T-helper 1 cell (primary cell): ENCODE results near the gene PRRG3.
"Not testable (repeated sequence)": the region's sequence is repeated elsewhere in the genome, so short reads cannot be mapped to it uniquely, and the experiment has no call there.

ENCODE experiments used
- DNase-seq, 5 donors: peaks; one replicate each; pipeline ENCODE4 v3.0.0-alpha.2; 2012 to 2020
- total RNA-seq, 4 donors: gene quantifications; one replicate each; lab custom pipeline; 2026; lab: John Stamatoyannopoulos, UW

The PRRG3 gene
- 0 to 0.08 (median 0) reads per million in 4 donors for total RNA-seq

- DNase-seq, result no peak
These were observed at the start of gene PRRG3 for GRCh38 chrX:151694661-151695582. PRRG3 (plus strand) TSS chrX:151695458; CDS start chrX:151698815, 3,357 bp downstream.

- DNase-seq, result no peak
These were observed 20.0 kb upstream of the PRRG3 start for GRCh38 chrX:151675121-151675746.

GRCh38 chrX:151676196-151676595 lies 19.1 kb upstream of the PRRG3 start:
- no peak for DNase-seq

GRCh38 chrX:151679798-151680402 lies 15.4 kb upstream of the PRRG3 start:
- no peak for DNase-seq

- DNase-seq, result peak in 4 of 5 donors; percentile 16 to 35 (median 24)
These were observed 14.5 kb upstream of the PRRG3 start for GRCh38 chrX:151680805-151681204.

- no peak for DNase-seq
These were observed 7.6 kb upstream of the PRRG3 start for GRCh38 chrX:151687635-151688034.

GRCh38 chrX:151688695-151689094 lies 6.6 kb upstream of the PRRG3 start:
- no peak for DNase-seq

DNA sequence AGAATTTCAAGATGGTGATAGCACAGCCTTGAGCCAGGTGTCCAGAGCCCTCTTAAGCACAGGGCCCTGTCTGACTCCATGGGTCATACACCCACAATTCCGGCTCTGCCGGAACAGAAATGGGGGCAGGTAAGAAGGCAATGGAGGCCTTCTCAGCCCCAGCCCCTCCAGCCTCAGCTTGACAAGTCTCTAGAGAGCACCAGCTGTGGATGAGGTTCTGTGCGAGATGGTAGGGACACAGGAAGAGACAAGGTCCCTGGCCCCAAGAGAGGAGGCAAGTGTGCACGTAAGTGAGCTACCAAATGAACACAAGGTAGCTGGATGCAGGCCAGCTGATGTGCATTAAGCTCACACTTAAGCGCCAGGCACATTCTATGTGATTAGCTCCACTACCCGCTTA lies 2.4 kb upstream of the PRRG3 start:
- no peak for DNase-seq

DNA sequence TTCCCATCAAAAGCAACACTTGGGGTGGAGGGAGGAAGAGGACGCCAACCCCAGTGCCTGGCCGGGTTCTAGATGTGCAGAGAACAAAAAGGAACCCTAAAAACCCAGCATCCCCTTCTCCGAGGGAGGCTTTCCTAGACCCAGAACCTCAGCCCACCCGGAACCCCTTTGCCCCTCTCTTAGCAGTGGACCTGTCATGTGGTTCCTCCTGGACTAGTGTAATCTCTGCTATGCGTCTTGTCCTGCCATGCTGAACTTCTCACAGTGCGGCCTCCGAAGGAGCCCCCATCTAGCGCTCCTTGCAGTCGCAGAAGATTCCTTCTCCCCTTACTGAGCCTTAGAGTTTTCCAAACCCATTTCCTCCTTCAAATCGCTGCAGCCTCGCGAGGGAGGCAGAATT lies 1.1 kb upstream of the PRRG3 start:
- DNase-seq, result no peak

DNA sequence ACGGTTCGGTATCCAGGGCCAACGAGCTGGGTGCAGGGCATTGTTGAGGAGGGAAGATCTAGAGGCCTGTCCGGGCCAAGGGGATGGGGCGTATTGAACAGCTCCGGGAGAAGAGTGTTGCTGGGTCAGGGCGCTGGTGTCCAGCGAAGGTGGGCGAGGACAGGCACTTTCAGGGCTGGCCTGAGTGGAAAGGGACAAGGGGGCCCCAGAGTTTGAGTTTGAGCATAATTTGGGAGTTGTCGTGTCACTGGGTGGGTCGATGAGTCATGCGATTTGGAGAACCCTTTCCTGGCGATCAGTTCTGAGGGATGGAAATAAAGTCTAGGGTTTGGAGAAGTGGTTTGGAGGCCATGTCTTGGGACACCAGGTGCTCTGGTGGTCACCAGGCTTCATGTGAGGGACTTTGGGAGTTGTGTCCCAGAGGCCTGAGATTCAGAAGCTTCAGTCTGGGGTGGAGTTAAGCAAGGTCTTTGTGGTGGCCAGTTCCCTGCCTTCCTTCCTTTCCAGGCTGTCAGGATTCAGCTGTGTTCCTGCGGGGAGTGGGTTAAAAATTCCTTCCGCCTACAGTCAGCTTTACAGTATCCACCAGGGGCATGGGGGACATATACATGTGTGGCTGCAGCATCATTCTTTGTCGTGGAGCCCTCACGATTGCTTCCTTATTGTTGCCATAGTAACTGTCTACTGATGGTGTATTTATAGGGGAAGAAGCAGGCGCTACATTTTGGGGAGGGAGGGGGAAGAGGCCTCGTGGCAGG lies 504 bp downstream of the PRRG3 start:
- no peak for DNase-seq

- DNase-seq, result not testable (repeated sequence)
These were observed 1.8 kb downstream of the PRRG3 start for GRCh38 chrX:151697082-151697481.

DNA sequence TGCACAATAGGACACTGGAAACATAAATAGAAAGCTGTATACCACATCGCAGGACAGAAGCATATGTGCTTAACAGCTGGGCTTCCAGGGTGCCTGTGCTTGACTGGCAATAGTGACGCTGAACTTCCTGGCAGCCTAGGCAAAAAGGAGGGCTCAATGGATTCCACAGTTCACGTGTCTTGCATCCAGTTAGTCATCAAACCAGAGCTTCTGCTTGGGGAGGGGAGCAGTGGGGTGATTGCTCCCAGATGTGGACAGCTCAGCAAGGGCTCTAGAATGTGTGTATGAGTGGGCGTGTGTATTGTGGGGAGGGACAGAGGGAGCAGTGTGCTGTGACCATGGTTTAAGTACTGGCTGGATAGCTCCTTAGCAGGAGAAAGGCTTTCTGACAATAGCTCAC lies 2.3 kb downstream of the PRRG3 start:
- no peak for DNase-seq

- no peak for DNase-seq
These were observed 3.2 kb downstream of the PRRG3 start for GRCh38 chrX:151698485-151698884.

- no peak for DNase-seq
These were observed 4.5 kb downstream of the PRRG3 start for GRCh38 chrX:151699746-151700145.

DNA sequence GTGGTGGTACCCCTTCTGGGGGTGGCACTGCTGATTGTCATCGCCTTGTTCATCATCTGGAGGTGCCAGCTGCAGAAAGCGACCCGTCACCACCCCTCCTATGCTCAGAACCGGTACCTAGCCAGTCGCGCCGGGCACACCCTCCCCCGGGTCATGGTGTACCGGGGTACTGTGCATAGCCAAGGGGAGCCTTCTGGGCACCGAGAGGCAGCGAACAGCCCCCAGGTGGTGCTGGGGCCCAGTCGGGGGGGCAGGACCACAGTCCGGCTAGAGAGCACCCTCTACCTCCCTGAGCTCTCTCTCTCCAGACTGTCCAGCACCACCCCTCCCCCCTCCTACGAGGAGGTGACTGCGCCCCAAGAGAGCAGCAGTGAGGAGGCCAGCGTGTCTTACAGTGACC lies 5.3 kb downstream of the PRRG3 start:
- no peak for DNase-seq

DNA sequence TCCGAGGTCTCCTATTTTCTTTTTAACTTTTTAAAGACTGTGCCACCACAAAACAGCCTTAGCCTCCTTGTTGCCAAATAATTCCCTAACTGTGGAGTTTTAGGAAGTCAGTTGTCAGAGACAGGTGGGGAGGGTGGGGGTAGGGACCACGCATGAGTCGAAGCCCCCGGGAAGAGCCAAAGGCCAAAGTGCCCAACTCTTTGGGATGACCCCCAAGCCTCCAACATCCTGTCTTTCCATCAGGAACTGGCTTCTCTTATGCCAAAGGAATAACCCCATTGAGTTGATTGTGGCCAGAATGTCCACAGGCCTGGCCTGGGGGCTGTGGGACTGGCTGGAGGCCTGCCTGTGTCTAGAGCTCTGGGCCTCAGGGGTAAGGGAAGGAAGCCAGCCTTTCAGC lies 5.8 kb downstream of the PRRG3 start:
- DNase-seq, result no peak

GRCh38 chrX:151701531-151701930 lies 6.3 kb downstream of the PRRG3 start:
- no peak for DNase-seq

GRCh38 chrX:151702026-151702714 lies 6.9 kb downstream of the PRRG3 start:
- DNase-seq, result no peak

DNA sequence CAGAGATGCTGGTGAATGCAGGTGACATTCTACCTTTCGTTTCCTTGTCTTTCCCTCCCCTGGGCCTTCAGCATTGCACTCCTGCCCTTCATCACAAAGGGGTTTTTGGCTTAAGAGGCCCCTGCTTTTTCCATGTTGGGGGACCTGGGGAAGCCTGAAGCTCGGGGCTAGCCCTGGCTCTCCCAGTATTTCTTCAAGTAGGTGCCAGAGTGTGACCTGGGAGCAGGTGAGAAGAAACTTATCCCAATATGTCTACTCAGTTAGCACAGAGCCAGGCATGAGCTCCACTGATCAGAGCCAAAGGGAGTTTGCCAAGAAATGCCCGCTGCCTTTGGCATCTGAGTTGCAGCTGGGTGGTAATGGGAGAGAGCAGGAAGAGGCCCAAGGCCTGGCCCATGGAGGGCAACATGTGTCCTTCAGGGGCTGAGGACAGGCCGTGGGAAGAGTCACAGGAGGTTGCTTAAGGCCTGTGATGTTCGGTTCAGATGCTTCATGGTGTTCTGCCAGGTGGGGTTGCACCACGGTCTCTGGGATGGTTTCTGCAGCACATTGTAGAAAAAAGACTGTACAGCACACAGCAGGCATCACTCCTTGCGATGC lies 7.6 kb downstream of the PRRG3 start:
- DNase-seq, result no peak

- no peak for DNase-seq
These were observed 8.2 kb downstream of the PRRG3 start for GRCh38 chrX:151703487-151703886.

- DNase-seq, result no peak
These were observed 8.9 kb downstream of the PRRG3 start for GRCh38 chrX:151704041-151704663.
